Measurements from ENCODE around the gene CCDC191. TPM values are rescaled to one million over a fixed set of nuclear protein-coding genes. Genes with fewer than 3 reads are reported as not detected.

CCDC191 gene
- total and polyA plus RNA-seq, 9 of the 15 experiments (the other 6 are each of a cell fraction or from before 2014, with no cell fraction given), result 0.10 to 0.55 (median 0.22) TPM

- TF ChIP-seq ZNF740 (CRISPR knock-in tag; IDR thresholded peaks at IDR 0.05) (no peak), ZNF740 (tag; IDR thresholded peaks at IDR 0.05) (no peak), SIRT6 (IDR thresholded peaks at IDR 0.05; ENCODE audit: low read depth, low read length) (no peak), CREB5 (CRISPR knock-in tag; IDR thresholded peaks at IDR 0.05) (no peak), RBM14 (IDR thresholded peaks at IDR 0.05; ENCODE audit: borderline replicate concordance, insufficient read depth, low read depth, low read length) (no peak)
Measured at GRCh38 chr3:114081037-114081436, 24.7 kb upstream of the CCDC191 start (continued).

- TF ChIP-seq HNRNPH1 (optimal IDR thresholded peaks at IDR 0.05; ENCODE audit: low read depth, low read length) (no peak), ZNF57 (CRISPR knock-in tag; IDR thresholded peaks at IDR 0.05) (no peak), PML (IDR thresholded peaks at IDR 0.05; ENCODE audit: low read length) (no peak)
- no TSS peak for BruUV-seq (replicated peaks)
- Histone ChIP-seq H3K27ac (ENCODE audit: extremely low read depth, low read depth, low read length) (no peak overlapping the region), H3K4me2 (ENCODE audit: insufficient read depth, low read length) (no peak overlapping the region), H3K4me1 (replicated peaks in 1 of 2; ENCODE audit: control insufficient read depth in 2 of 2, insufficient read depth in 2 of 2, low read length in 2 of 2) (no peaks in the 10 kb centered on the region), H3K9me3 (replicated peaks; ENCODE audit: control insufficient read depth, insufficient read depth, low read depth, low read length) (no peaks in the 10 kb centered on the region), H2AFZ (ENCODE audit: low read depth, low read length) (no peak overlapping the region), H3K27me3 (ENCODE audit: control insufficient read depth in 2 of 2, insufficient read depth in 2 of 2, low read length in 2 of 2) (no peaks in the 10 kb centered on the region), H3K36me3 (ENCODE audit: control insufficient read depth, insufficient read depth, low read length) (peaks cover 82% of the 10 kb centered on the region; the same call in 2 of the 3 replicates), H3K9ac (ENCODE audit: insufficient read depth in 1 of 2, low read depth in 2 of 2, low read length in 2 of 2) (no peak overlapping the region), H3K9me1 (ENCODE audit: control insufficient read depth, insufficient read depth, low read length) (no peaks in the 10 kb centered on the region), H3K4me3 (no peak overlapping the region), H4K20me1 (replicated peaks; ENCODE audit: control insufficient read depth, insufficient read depth, low read length) (no peaks in the 10 kb centered on the region), H3K79me2 (ENCODE audit: control insufficient read depth, insufficient read depth, low read length) (no peaks in the 10 kb centered on the region)
- no peak for FAIRE-seq
- ChIA-PET POLR2A (interaction anchor here (0.9 kb wide), 1 partner anchor 51 kb away, joined by 3 read pairs; no protein-coding TSS in a partner anchor), CTCF (ENCODE audit: low intra/inter-chr PET ratio) (no interaction called here)
- in situ Hi-C loops (cut with MboI), result no loop called here
- intact Hi-C loops (cut with micrococcal nuclease), result no loop called here
- no peak for DNase-seq (ENCODE audit: extremely low read depth in 1 of 4, low spot score in 3 of 4)
- no peak for ATAC-seq
Measured at GRCh38 chr3:114080201-114080600, 23.9 kb upstream of the CCDC191 start.

All from K562 (cell line).